OCI-LY1 (cell line): ENCODE data around the gene ZNF772.

Source experiments
- H2AFZ ChIP-seq: fragments of 200-600 bp; sonication (generic), shearing (Covaris generic); 2 replicates; pipeline ENCODE4 v1.6.0; 2014; ENCODE audit warnings: antibody characterized with exemption, mild to moderate bottlenecking, low read length
- H3F3A ChIP-seq: fragments of 200-600 bp; sonication (generic), shearing (Covaris generic); 2 replicates; pipeline ENCODE4 v1.6.0; 2014; ENCODE audit warnings: mild to moderate bottlenecking, antibody characterized with exemption, low read length, moderate library complexity; ENCODE audit not compliant: insufficient read depth
- H3K27ac ChIP-seq: fragments of 200-600 bp; sonication (generic); 2 replicates; pipeline ENCODE4 v1.5.1; 2014; ENCODE audit warnings: low read length, mixed run types, mild to moderate bottlenecking, low read depth; ENCODE audit not compliant: poor library complexity, severe bottlenecking
- H3K27me3 ChIP-seq: fragments of 200-600 bp; sonication (generic); 2 replicates; pipeline ENCODE4 v1.6.0; 2014; ENCODE audit warnings: antibody characterized with exemption, mild to moderate bottlenecking, low read length, moderate library complexity; ENCODE audit not compliant: insufficient read depth
- H3K36me3 ChIP-seq: fragments of 200-600 bp; sonication (generic); 2 replicates; pipeline ENCODE4 v1.6.1; 2014; ENCODE audit warnings: mild to moderate bottlenecking, antibody characterized with exemption, low read length, moderate library complexity, mixed read lengths; ENCODE audit not compliant: insufficient read depth
- H3K4me1 ChIP-seq: fragments of 200-600 bp; sonication (generic); 2 replicates; pipeline ENCODE4 v1.5.1; 2014; ENCODE audit warnings: mild to moderate bottlenecking, low read length, moderate library complexity; ENCODE audit not compliant: insufficient read depth, severe bottlenecking
- H3K4me2 ChIP-seq: fragments of 200-600 bp; sonication (generic), shearing (Covaris generic); 2 replicates; pipeline ENCODE4 v1.6.1; 2014; ENCODE audit warnings: low read length
- H3K4me3 ChIP-seq: fragments of 200-600 bp; sonication (generic); 2 replicates; pipeline ENCODE4 v1.5.1; 2014; ENCODE audit warnings: low read length, low read depth, mild to moderate bottlenecking, mixed read lengths; ENCODE audit not compliant: poor library complexity, severe bottlenecking
- H3K79me2 ChIP-seq: fragments of 200-600 bp; shearing (Covaris generic); 2 replicates; pipeline ENCODE4 v1.6.1; 2016; ENCODE audit warnings: mixed run types, low read length, mixed read lengths; ENCODE audit not compliant: insufficient read depth
- H3K9ac ChIP-seq: fragments of 200-600 bp; sonication (generic), shearing (Covaris generic); 2 replicates; pipeline ENCODE4 v1.6.1; 2014; ENCODE audit warnings: mild to moderate bottlenecking, low read length, mixed read lengths
- H3K9me2 ChIP-seq: fragments of 200-600 bp; sonication (generic), shearing (Covaris generic); 2 replicates; pipeline ENCODE4 v1.6.1; 2014; ENCODE audit warnings: low read depth, mild to moderate bottlenecking, low read length, mixed read lengths
- H3K9me3 ChIP-seq: fragments of 200-600 bp; shearing (Covaris generic); 2 replicates; pipeline ENCODE4 v1.6.1; 2014; ENCODE audit warnings: low read length, mixed read lengths
- H4K20me1 ChIP-seq: fragments of 200-600 bp; sonication (generic), shearing (Covaris generic); 2 replicates; pipeline ENCODE4 v1.6.0; 2016; ENCODE audit warnings: mild to moderate bottlenecking, low read length; ENCODE audit not compliant: insufficient read depth
- CTCF ChIP-seq: fragments of 200-600 bp; sonication (generic), shearing (Covaris generic); IDR thresholded peaks from 2 replicates; pipeline ENCODE4 v1.5.1; 2017; ENCODE audit warnings: mild to moderate bottlenecking, antibody characterized with exemption, low read length, moderate library complexity, mixed read lengths
- EZH2 ChIP-seq: fragments of 200-600 bp; sonication (generic), shearing (Covaris generic); IDR thresholded peaks from 2 replicates; pipeline ENCODE4 v1.8.0; 2017; ENCODE audit warnings: borderline replicate concordance, mixed run types, mild to moderate bottlenecking, antibody characterized with exemption, low read length, moderate library complexity, mixed read lengths

ZNF772 gene

GRCh38 chr19:57434386-57435061 is 42.8 kb downstream of the ZNF772 start:
- peaks cover 18% of the 10 kb centered on the region for H3K4me1 ChIP-seq
- peaks cover 20% of the 10 kb centered on the region for H3K36me3 ChIP-seq
- H3K27ac ChIP-seq: peak overlapping the region; percentile 45
- TF ChIP-seq EZH2: no peak
- no peak for TF ChIP-seq CTCF
- H3F3A ChIP-seq: no peaks in the 10 kb centered on the region
- peak overlapping the region; percentile 79 for H3K4me2 ChIP-seq
- no peaks in the 10 kb centered on the region for H3K9me2 ChIP-seq
- no peaks in the 10 kb centered on the region; the same call in 1 of the 2 replicates for H3K9me3 ChIP-seq
- H3K9ac ChIP-seq: peak overlapping the region; percentile 77
- H4K20me1 ChIP-seq: no peaks in the 10 kb centered on the region
- no peaks in the 10 kb centered on the region for H3K27me3 ChIP-seq
- H3K79me2 ChIP-seq: peaks cover 19% of the 10 kb centered on the region
- H2AFZ ChIP-seq: peak overlapping the region; percentile 88
- peak overlapping the region; percentile 93 for H3K4me3 ChIP-seq

- Histone ChIP-seq H3K9me3 (peaks cover 41% of the 10 kb centered on the region), H3K9ac (no peak overlapping the region), H3K36me3 (peaks cover 66% of the 10 kb centered on the region), H3K27me3 (no peaks in the 10 kb centered on the region), H3K27ac (no peak overlapping the region), H3F3A (no peaks in the 10 kb centered on the region), H3K4me1 (no peaks in the 10 kb centered on the region), H3K79me2 (no peaks in the 10 kb centered on the region), H3K4me2 (no peak overlapping the region), H3K4me3 (no peak overlapping the region), H4K20me1 (no peaks in the 10 kb centered on the region), H2AFZ (no peak overlapping the region), H3K9me2 (no peaks in the 10 kb centered on the region)
- TF ChIP-seq CTCF: no peak
- TF ChIP-seq EZH2: no peak
Observed at GRCh38 chr19:57421037-57421436, 56.3 kb downstream of the ZNF772 start.

GRCh38 chr19:57419439-57419838 is 57.9 kb downstream of the ZNF772 start:
- Histone ChIP-seq H3K9me2 (no peaks in the 10 kb centered on the region), H3F3A (no peaks in the 10 kb centered on the region), H3K36me3 (peaks cover 82% of the 10 kb centered on the region), H3K79me2 (no peaks in the 10 kb centered on the region), H3K9me3 (peaks cover 41% of the 10 kb centered on the region), H2AFZ (no peak overlapping the region), H3K4me2 (no peak overlapping the region), H3K4me3 (no peak overlapping the region), H3K27me3 (no peaks in the 10 kb centered on the region), H3K27ac (no peak overlapping the region), H3K9ac (no peak overlapping the region), H3K4me1 (no peaks in the 10 kb centered on the region), H4K20me1 (no peaks in the 10 kb centered on the region)
- TF ChIP-seq CTCF (no peak), EZH2 (no peak)
